Superior temporal gyrus (tissue), 1 donor: Measurements from ENCODE around the gene GAL3ST3.

Source experiments
- DNase-seq: peaks from one replicate; pipeline ENCODE4 v3.0.0-alpha.2; 2016; ENCODE audit errors: extremely low spot score

Gene GAL3ST3

GRCh38 chr11:66069715-66070603 is 21.0 kb upstream of the GAL3ST3 start, which contains the start of gene PACS1:
PACS1 (plus strand) TSS chr11:66070272; CDS start chr11:66070487, 215 bp downstream.
- no peak for DNase-seq

GRCh38 chr11:66068923-66069714 is 20.2 kb upstream of the GAL3ST3 start:
- DNase-seq = no peak

- DNase-seq = peak; percentile 73
These were observed 19.3 kb upstream of the GAL3ST3 start for GRCh38 chr11:66068154-66068821.

- DNase-seq = no peak
These were observed 18.7 kb upstream of the GAL3ST3 start for GRCh38 chr11:66067640-66068039.

- DNase-seq = no peak
These were observed 17.8 kb upstream of the GAL3ST3 start for GRCh38 chr11:66066751-66067150.

GRCh38 chr11:66064571-66064970 is 15.6 kb upstream of the GAL3ST3 start:
- DNase-seq = no peak

- DNase-seq = no peak
These were observed 14.9 kb upstream of the GAL3ST3 start for GRCh38 chr11:66063900-66064299.

GRCh38 chr11:66062408-66062807 is 13.4 kb upstream of the GAL3ST3 start:
- no peak for DNase-seq

GRCh38 chr11:66061268-66061667 is 12.3 kb upstream of the GAL3ST3 start:
- DNase-seq = no peak

- DNase-seq = no peak
These were observed 11.2 kb upstream of the GAL3ST3 start for GRCh38 chr11:66059966-66060680.

GRCh38 chr11:66056501-66056900 is 7.5 kb upstream of the GAL3ST3 start:
- no peak for DNase-seq

GRCh38 chr11:66055021-66055420 is 6.1 kb upstream of the GAL3ST3 start:
- DNase-seq = no peak

GRCh38 chr11:66052664-66052982 is 3.7 kb upstream of the GAL3ST3 start:
- DNase-seq = no peak

- DNase-seq = peak; percentile 98
These were observed 3.1 kb upstream of the GAL3ST3 start, which contains the start of gene SF3B2 for GRCh38 chr11:66051766-66052663. SF3B2 (plus strand) TSS chr11:66052364; CDS start chr11:66052385, 21 bp downstream.

GRCh38 chr11:66051371-66051765 is 2.4 kb upstream of the GAL3ST3 start:
- no peak for DNase-seq

- DNase-seq = no peak
These were observed 1.7 kb upstream of the GAL3ST3 start for GRCh38 chr11:66050581-66051231.

GRCh38 chr11:66047541-66048365 is 1.2 kb downstream of the GAL3ST3 start:
- no peak for DNase-seq

GRCh38 chr11:66046901-66047300 is 2.1 kb downstream of the GAL3ST3 start:
- DNase-seq = no peak

- DNase-seq = peak; percentile 83
These were observed 3.8 kb downstream of the GAL3ST3 start for GRCh38 chr11:66045177-66045639.
